HG03135 (cell line): ENCODE results near the gene SLC35F2.
"Not testable (repeated sequence)": the region's sequence is repeated elsewhere in the genome, so short reads cannot be mapped to it uniquely, and the experiment has no call there.

Experiments
- ATAC-seq: cut with Tn5 transposase; IDR thresholded peaks from one replicate; pipeline ENCODE4 v1.9.1; 2021; ENCODE audit warnings: mild to moderate bottlenecking, moderate library complexity; ENCODE audit not compliant: unreplicated experiment

Gene SLC35F2

GRCh38 chr11:107842412-107843100, 16.0 kb downstream of the SLC35F2 start:
- ATAC-seq, result no peak

DNA sequence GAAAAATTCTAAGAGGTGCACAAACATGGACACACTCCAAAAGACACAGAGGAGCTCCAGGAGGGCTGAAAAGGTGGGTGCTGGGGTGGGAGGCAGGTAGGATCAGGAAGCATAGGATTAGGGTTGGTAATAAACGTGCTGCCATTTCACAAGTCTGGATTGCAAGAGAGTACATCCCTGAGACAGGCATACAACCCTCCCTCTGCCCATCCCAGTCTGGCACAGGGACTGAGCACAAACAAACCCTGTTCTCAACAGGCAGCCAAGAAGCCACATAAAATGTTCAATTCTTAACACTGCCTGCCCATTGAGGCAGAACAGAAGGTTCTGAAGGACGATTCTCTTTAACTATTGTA, 18.5 kb downstream of the SLC35F2 start:
- peak; percentile 19 for ATAC-seq

GRCh38 chr11:107836851-107837250, 21.7 kb downstream of the SLC35F2 start:
- ATAC-seq, result no peak

GRCh38 chr11:107834995-107835394, 23.6 kb downstream of the SLC35F2 start:
- ATAC-seq, result no peak

- ATAC-seq, result not testable (repeated sequence)
These were observed 24.7 kb downstream of the SLC35F2 start for GRCh38 chr11:107833926-107834325.

- no peak for ATAC-seq
These were observed 27.6 kb downstream of the SLC35F2 start for GRCh38 chr11:107830915-107831540.

- ATAC-seq, result no peak
These were observed 31.5 kb downstream of the SLC35F2 start for GRCh38 chr11:107827041-107827440.

GRCh38 chr11:107825875-107826274, 32.7 kb downstream of the SLC35F2 start:
- no peak for ATAC-seq

- ATAC-seq, result no peak
These were observed 33.8 kb downstream of the SLC35F2 start for GRCh38 chr11:107824668-107825369.

DNA sequence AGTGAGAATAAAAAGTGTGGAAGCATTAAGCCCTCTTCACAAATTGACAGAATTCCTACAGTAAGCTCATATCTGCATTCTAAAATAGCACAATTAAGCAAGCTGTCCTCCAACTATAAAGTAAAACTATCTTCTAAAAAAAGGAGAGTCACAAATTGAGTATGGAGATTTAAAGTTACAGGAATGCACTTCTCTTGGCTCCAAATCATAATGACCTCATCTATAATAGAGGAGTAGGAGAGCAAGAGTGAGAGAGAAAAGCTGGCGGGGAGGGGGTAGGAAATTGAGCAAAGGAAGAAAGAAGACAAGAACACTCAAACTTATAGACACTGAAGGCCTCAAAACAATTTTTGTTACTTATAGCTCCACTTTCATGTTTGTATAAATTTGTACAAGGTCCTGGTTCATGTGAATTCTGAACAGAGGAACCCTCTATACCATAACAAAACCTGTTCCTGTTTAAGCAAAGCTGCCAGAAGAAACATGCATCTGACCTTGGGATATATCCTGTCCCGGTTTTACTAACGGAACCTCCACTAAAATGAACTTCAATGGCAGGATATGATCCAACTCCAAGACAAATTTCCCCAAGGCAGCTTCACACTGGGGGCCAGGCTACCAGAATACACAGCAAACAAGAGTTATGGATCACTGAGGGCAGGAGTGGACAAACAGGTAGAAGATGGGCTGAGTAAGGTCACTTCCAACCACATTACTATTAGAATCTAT, 37.2 kb downstream of the SLC35F2 start:
- no peak for ATAC-seq

GRCh38 chr11:107819361-107820014, 39.1 kb downstream of the SLC35F2 start:
- no peak for ATAC-seq

GRCh38 chr11:107818491-107818890, 40.1 kb downstream of the SLC35F2 start:
- ATAC-seq, result no peak

DNA sequence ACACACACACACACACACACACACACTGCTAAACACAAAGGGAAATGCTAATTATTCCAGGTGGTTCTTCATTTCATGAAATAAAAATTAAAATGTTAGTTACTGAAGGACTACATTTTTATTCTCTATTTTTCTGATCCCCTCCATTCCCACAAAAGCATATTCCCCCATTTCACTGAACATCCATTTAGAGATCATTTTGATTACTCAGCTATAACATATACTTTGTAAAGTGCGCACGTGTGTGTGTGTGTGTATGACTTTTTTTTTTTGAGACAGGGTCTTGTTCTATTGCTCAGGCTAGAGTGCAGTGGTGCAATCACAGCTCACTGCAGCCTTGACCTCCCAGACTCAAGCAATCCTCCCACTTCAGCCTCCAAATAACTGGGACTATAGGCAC, 42.6 kb downstream of the SLC35F2 start:
- no peak for ATAC-seq

GRCh38 chr11:107810875-107811274, 47.7 kb downstream of the SLC35F2 start:
- ATAC-seq, result no peak

DNA sequence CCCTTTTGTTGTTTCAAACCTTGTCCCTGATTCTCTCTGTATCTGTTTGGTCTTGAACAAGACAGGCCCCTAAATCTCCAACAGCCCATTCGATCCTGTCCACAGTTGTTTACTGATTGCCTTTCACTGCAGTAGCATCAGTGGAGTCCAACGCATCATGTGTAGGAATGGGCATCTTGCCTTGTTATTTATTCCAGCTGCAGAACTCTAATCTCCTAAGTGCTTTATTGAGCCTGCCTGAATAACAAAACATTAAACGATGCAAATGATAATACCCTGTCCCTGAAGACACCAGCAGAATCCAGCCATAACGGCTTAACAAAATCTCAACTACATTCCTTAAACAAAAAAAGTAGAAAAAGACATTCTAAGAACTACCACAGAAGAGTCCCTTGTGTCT, 50.1 kb downstream of the SLC35F2 start:
- no peak for ATAC-seq

DNA sequence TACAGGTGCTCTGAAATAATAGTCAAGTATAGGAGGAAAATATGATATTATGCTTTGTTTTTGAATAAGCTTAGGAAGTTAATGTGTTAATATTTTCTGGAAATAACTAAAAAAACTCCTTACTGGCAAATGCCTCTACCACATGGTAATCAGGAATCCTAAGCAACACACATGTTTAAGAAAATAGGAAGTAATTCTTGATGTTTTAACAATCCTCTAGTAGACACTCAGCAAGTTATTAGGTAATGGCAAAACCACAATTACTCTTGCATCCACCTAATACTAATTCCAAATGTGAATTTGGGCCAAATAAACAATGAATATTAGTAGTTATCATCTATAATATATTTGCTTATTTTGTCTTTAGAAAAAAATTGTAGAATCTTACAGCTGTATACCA, 53.6 kb downstream of the SLC35F2 start:
- no peak for ATAC-seq

DNA sequence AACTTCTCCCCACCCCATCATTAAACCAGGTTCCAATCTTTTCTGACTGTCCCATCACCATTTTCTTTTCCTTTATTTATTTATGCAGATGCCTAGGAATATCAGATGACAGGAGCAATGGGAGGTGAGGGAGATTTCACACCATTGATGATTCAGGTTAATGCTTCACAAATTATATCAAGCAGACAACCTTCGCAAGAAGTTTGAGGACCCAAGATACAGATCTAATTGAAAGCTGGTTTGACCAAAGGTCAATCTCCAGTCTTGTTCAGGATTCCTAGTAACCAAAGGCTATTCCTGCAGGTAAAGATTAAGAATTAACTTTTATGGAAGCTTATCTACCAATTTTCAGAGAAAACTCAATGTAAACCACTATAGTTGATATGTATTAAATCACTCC, 54.4 kb downstream of the SLC35F2 start:
- ATAC-seq, result no peak

- ATAC-seq, result no peak
These were observed 56.9 kb downstream of the SLC35F2 start for GRCh38 chr11:107801641-107802040.

- peak; percentile 77 for ATAC-seq
These were observed 59.2 kb downstream of the SLC35F2 start for GRCh38 chr11:107799218-107799859.

DNA sequence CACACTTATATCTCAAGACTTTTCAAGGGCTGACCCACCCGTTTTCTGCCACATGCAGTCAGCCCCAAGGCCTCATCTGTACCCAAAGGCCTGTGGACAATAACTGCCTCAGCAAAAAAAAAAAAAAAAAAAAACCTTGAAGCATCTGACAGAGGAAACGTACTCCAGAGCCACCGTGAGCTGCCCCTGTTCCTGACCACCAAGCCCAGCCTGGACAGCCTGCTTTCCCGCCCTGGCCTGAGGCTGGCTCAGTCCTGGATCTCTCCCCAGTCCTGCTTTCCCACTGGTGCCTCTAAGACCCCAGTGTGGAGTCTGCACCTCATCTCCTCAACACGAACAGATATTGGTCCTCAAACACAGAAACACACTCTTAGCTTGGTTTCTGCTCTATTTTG, 66.5 kb downstream of the SLC35F2 start:
- no peak for ATAC-seq
